ENCODE measurements around the gene NANOS3. TPM values are rescaled to one million over a fixed set of nuclear protein-coding genes. Genes with fewer than 3 reads are reported as not detected.

Gene NANOS3
- total and polyA plus RNA-seq, 2 of the 13 experiments (the other 11 are each of a cell fraction or from before 2014, with no cell fraction given) = 0.21 TPM; not detected in 1

DNA sequence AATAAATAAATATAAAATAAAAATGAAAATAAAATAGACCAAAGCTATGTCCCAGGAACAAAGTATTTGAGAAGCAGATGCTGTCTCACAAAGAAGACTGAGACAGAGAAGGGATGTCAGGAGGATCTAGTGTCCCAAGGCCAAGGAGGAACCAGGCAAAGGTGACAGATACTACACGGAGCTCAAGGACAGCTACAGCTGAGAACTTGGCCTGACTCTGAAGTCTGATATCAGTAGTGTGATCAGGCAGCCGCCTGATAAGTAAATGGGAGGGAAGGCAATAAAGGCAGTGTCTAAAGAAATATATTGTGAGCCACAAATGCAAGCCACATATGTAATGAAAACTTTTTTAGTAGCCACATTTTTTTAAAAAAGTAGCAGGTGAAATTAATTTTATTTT, 20.4 kb upstream of the NANOS3 start (continued):
- TF ChIP-seq, protein P1, sequence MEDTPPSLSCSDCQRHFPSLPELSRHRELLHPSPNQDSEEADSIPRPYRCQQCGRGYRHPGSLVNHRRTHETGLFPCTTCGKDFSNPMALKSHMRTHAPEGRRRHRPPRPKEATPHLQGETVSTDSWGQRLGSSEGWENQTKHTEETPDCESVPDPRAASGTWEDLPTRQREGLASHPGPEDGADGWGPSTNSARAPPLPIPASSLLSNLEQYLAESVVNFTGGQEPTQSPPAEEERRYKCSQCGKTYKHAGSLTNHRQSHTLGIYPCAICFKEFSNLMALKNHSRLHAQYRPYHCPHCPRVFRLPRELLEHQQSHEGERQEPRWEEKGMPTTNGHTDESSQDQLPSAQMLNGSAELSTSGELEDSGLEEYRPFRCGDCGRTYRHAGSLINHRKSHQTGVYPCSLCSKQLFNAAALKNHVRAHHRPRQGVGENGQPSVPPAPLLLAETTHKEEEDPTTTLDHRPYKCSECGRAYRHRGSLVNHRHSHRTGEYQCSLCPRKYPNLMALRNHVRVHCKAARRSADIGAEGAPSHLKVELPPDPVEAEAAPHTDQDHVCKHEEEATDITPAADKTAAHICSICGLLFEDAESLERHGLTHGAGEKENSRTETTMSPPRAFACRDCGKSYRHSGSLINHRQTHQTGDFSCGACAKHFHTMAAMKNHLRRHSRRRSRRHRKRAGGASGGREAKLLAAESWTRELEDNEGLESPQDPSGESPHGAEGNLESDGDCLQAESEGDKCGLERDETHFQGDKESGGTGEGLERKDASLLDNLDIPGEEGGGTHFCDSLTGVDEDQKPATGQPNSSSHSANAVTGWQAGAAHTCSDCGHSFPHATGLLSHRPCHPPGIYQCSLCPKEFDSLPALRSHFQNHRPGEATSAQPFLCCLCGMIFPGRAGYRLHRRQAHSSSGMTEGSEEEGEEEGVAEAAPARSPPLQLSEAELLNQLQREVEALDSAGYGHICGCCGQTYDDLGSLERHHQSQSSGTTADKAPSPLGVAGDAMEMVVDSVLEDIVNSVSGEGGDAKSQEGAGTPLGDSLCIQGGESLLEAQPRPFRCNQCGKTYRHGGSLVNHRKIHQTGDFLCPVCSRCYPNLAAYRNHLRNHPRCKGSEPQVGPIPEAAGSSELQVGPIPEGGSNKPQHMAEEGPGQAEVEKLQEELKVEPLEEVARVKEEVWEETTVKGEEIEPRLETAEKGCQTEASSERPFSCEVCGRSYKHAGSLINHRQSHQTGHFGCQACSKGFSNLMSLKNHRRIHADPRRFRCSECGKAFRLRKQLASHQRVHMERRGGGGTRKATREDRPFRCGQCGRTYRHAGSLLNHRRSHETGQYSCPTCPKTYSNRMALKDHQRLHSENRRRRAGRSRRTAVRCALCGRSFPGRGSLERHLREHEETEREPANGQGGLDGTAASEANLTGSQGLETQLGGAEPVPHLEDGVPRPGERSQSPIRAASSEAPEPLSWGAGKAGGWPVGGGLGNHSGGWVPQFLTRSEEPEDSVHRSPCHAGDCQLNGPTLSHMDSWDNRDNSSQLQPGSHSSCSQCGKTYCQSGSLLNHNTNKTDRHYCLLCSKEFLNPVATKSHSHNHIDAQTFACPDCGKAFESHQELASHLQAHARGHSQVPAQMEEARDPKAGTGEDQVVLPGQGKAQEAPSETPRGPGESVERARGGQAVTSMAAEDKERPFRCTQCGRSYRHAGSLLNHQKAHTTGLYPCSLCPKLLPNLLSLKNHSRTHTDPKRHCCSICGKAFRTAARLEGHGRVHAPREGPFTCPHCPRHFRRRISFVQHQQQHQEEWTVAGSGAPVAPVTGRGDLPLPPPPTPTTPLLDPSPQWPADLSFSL (CRISPR knock-in tag; IDR thresholded peaks at IDR 0.05) = no peak
- TF ChIP-seq NCOA2 (CRISPR knock-in tag; IDR thresholded peaks at IDR 0.05) (no peak), HDAC1 (CRISPR knock-in tag; IDR thresholded peaks at IDR 0.05) (no peak)
- TF ChIP-seq, protein P2, sequence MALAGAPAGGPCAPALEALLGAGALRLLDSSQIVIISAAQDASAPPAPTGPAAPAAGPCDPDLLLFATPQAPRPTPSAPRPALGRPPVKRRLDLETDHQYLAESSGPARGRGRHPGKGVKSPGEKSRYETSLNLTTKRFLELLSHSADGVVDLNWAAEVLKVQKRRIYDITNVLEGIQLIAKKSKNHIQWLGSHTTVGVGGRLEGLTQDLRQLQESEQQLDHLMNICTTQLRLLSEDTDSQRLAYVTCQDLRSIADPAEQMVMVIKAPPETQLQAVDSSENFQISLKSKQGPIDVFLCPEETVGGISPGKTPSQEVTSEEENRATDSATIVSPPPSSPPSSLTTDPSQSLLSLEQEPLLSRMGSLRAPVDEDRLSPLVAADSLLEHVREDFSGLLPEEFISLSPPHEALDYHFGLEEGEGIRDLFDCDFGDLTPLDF (CRISPR knock-in tag; IDR thresholded peaks at IDR 0.05) = no peak

GRCh38 chr19:13859361-13859880, 17.5 kb upstream of the NANOS3 start:
- Histone ChIP-seq H3K4me2 (ENCODE audit: low read depth, low read length) (no peak overlapping the region), H3K79me2 (ENCODE audit: insufficient read depth, low read length) (no peaks in the 10 kb centered on the region), H3K4me1 (ENCODE audit: insufficient read depth, low read length) (peaks cover 24% of the 10 kb centered on the region), H2AFZ (ENCODE audit: low read length) (no peak overlapping the region), H3K27me3 (ENCODE audit: control insufficient read depth in 1 of 2, insufficient read depth in 2 of 2, low read length in 2 of 2) (peaks cover 0 to 5% of the 10 kb centered on the region in 2 experiments; a peak in 1 of 5 replicates), H3K4me3 (replicated peaks in 1 of 3; ENCODE audit: insufficient read depth in 1 of 3, low read depth in 2 of 3, low read length in 3 of 3) (no peak overlapping the region), H3K27ac (ENCODE audit: extremely low read length, insufficient read depth, low read length) (no peak overlapping the region), H3K9ac (ENCODE audit: insufficient read depth, low read depth, low read length) (no peak overlapping the region), H3K36me3 (replicated peaks in 1 of 2; ENCODE audit: control insufficient read depth in 1 of 2, insufficient read depth in 2 of 2, low read length in 2 of 2) (no peaks in the 10 kb centered on the region), H3K9me3 (ENCODE audit: low read length) (no peaks in the 10 kb centered on the region), H4K20me1 (ENCODE audit: insufficient read depth, low read length) (no peaks in the 10 kb centered on the region)
- DNase-seq (ENCODE audit: low spot score) = no peak
- ChIA-PET POLR2A (interaction anchor here (1.8 to 3.4 kb wide), 2 partner anchors 12 kb away, joined by 15 to 26 read pairs; no protein-coding TSS in a partner anchor), CTCF (ENCODE audit: low intra/inter-chr PET ratio, low total read pairs) (no interaction called here)
- intact Hi-C loops (cut with micrococcal nuclease; ENCODE audit: unreplicated experiment) (no loop called here), in situ Hi-C loops (cut with HindIII; ENCODE audit: extremely low pct_ligation_motif_present, low pct_unique_long_range_greater_than_20kb) (no loop called here)
- FAIRE-seq = no peak
- no TSS peak for BruUV-seq (replicated peaks)
- 67% methylated on average over 3 of the region's 3 CpGs for WGBS (ENCODE audit: low lambda C conversion rate)
- ATAC-seq = no peak
- TF ChIP-seq ZNF775 (CRISPR knock-in tag; IDR thresholded peaks at IDR 0.05; ENCODE audit: borderline replicate concordance) (no peak), ZBTB21 (CRISPR knock-in tag; IDR thresholded peaks at IDR 0.05) (no peak), ZNF644 (CRISPR knock-in tag; IDR thresholded peaks at IDR 0.05; ENCODE audit: low read depth) (no peak), EP300 (IDR thresholded peaks at IDR 0.05; ENCODE audit: low read depth in 2 of 2, low read length in 2 of 2) (no peak), EP300 (CRISPR knock-in tag; IDR thresholded peaks at IDR 0.05; ENCODE audit: borderline replicate concordance) (no peak), ZNF264 (CRISPR knock-in tag; IDR thresholded peaks at IDR 0.05) (no peak), ZNF749 (CRISPR knock-in tag; IDR thresholded peaks at IDR 0.05; ENCODE audit: borderline replicate concordance) (no peak), ZNF773 (CRISPR knock-in tag; IDR thresholded peaks at IDR 0.05; ENCODE audit: borderline replicate concordance) (no peak), YY1 (IDR thresholded peaks at IDR 0.05; ENCODE audit: insufficient read depth, insufficient replicate concordance, low read depth, low read length) (no peak)
- TF ChIP-seq, protein P3, sequence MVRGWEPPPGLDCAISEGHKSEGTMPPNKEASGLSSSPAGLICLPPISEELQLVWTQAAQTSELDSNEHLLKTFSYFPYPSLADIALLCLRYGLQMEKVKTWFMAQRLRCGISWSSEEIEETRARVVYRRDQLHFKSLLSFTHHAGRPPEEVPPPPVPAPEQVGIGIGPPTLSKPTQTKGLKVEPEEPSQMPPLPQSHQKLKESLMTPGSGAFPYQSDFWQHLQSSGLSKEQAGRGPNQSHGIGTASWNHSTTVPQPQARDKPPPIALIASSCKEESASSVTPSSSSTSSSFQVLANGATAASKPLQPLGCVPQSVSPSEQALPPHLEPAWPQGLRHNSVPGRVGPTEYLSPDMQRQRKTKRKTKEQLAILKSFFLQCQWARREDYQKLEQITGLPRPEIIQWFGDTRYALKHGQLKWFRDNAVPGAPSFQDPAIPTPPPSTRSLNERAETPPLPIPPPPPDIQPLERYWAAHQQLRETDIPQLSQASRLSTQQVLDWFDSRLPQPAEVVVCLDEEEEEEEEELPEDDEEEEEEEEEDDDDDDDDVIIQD (CRISPR knock-in tag; IDR thresholded peaks at IDR 0.05; ENCODE audit: low read depth) = no peak

Data from HepG2 (cell line).